ENCODE data around the gene ZNF423. TPM values are rescaled to one million over a fixed set of nuclear protein-coding genes. Genes with fewer than 3 reads are reported as not detected.

Gene ZNF423
- total RNA-seq, 2 experiments from 2014 or later, result not detected

- CTCF ChIA-PET, result no interaction called here
- POLR2A ChIA-PET, result no interaction called here
Measured at GRCh38 chr16:49466881-49467280, 389.0 kb downstream of the ZNF423 start.

- POLR2A ChIA-PET, result no interaction called here
- CTCF ChIA-PET, result no interaction called here
Measured at GRCh38 chr16:49466529-49466831, 389.4 kb downstream of the ZNF423 start.

GRCh38 chr16:49465661-49466528 is 390.0 kb downstream of the ZNF423 start:
- CTCF ChIA-PET, result no interaction called here

GRCh38 chr16:49464877-49465504 is 390.9 kb downstream of the ZNF423 start:
- CTCF ChIA-PET, result no interaction called here
- POLR2A ChIA-PET, result no interaction called here

More at GRCh38 chr16:49465661-49466528, 390.0 kb downstream of the ZNF423 start:
- POLR2A ChIA-PET, result no interaction called here

GRCh38 chr16:49464093-49464492 is 391.8 kb downstream of the ZNF423 start:
- ChIA-PET CTCF (no interaction called here), POLR2A (no interaction called here)

GRCh38 chr16:49463529-49463928 is 392.4 kb downstream of the ZNF423 start:
- POLR2A ChIA-PET, result no interaction called here
- CTCF ChIA-PET, result no interaction called here

GRCh38 chr16:49462989-49463371 is 392.9 kb downstream of the ZNF423 start:
- CTCF ChIA-PET, result no interaction called here
- POLR2A ChIA-PET, result no interaction called here

GRCh38 chr16:49462362-49462988 is 393.4 kb downstream of the ZNF423 start:
- POLR2A ChIA-PET, result no interaction called here
- CTCF ChIA-PET, result no interaction called here

- ChIA-PET POLR2A (no interaction called here), CTCF (no interaction called here)
Measured at GRCh38 chr16:49461517-49461951, 394.4 kb downstream of the ZNF423 start.

GRCh38 chr16:49460786-49461470 is 395.0 kb downstream of the ZNF423 start:
- ChIA-PET POLR2A (no interaction called here), CTCF (no interaction called here)

GRCh38 chr16:49459953-49460735 is 395.8 kb downstream of the ZNF423 start:
- ChIA-PET CTCF (no interaction called here), POLR2A (no interaction called here)

GRCh38 chr16:49458656-49459445 is 397.1 kb downstream of the ZNF423 start:
- ChIA-PET CTCF (no interaction called here), POLR2A (no interaction called here)

- ChIA-PET POLR2A (no interaction called here), CTCF (no interaction called here)
Measured at GRCh38 chr16:49458243-49458642, 397.7 kb downstream of the ZNF423 start.

GRCh38 chr16:49457196-49457595 is 398.7 kb downstream of the ZNF423 start:
- POLR2A ChIA-PET, result no interaction called here
- CTCF ChIA-PET, result no interaction called here

GRCh38 chr16:49456763-49457162 is 399.1 kb downstream of the ZNF423 start:
- ChIA-PET POLR2A (no interaction called here), CTCF (no interaction called here)

- ChIA-PET POLR2A (no interaction called here), CTCF (no interaction called here)
Measured at GRCh38 chr16:49455991-49456745, 399.7 kb downstream of the ZNF423 start.

- CTCF ChIA-PET, result interaction anchor here (1.5 kb wide), 1 partner anchor 17 kb away, joined by 3 read pairs; no protein-coding TSS in a partner anchor
- POLR2A ChIA-PET, result no interaction called here
Measured at GRCh38 chr16:49455181-49455990, 400.5 kb downstream of the ZNF423 start.
